Sigmoid colon (tissue), 4 donors: Measurements from ENCODE around the gene TMEM185B.

Source experiments
- POLR2AphosphoS5 ChIP-seq, 4 donors: sonication (generic); formaldehyde crosslinking; IDR thresholded peaks; one replicate each; pipeline ENCODE4 v1.6.1; 2017; ENCODE audit warnings: antibody characterized with exemption in 4 of 4
- TF ChIP-seq, protein P1 (sequence below), 4 experiments: fragments of 450-650 bp in 3 of 4; fragments of 200-600 bp in 1 of 4; IDR thresholded peaks; one replicate each; pipeline ENCODE4 v1.5.1; 2016 to 2019; ENCODE audit warnings: antibody characterized with exemption in 4 of 4, mild to moderate bottlenecking in 3 of 4, moderate library complexity in 2 of 4

DNA sequence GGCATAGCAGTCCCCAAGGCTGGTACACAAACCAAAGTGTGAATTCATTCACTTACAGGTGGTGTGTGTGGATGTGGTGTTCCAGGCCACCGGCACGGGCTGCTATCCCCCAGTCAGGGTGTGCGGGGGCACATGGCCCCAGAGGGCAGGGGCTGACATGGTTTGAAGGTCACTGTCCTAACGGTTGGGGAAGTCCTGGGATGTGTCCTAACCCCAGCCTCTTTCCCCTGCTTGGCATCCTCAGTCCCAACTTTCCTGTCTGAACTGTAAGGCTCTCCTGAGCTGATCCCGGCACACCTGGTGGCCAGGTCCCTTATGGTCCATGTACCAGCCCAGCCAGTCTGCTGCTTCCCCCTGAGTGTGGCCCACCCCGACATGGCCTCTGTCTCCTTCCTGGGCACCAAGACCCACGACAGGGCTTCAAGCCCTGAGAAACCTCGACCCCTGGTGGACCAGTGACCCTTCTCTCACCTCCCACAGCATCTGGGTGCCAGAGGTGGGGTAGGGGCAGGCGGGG is 2.4 kb upstream of the TMEM185B start:
- TF ChIP-seq, protein P1, sequence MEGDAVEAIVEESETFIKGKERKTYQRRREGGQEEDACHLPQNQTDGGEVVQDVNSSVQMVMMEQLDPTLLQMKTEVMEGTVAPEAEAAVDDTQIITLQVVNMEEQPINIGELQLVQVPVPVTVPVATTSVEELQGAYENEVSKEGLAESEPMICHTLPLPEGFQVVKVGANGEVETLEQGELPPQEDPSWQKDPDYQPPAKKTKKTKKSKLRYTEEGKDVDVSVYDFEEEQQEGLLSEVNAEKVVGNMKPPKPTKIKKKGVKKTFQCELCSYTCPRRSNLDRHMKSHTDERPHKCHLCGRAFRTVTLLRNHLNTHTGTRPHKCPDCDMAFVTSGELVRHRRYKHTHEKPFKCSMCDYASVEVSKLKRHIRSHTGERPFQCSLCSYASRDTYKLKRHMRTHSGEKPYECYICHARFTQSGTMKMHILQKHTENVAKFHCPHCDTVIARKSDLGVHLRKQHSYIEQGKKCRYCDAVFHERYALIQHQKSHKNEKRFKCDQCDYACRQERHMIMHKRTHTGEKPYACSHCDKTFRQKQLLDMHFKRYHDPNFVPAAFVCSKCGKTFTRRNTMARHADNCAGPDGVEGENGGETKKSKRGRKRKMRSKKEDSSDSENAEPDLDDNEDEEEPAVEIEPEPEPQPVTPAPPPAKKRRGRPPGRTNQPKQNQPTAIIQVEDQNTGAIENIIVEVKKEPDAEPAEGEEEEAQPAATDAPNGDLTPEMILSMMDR (IDR thresholded peaks at IDR 0.05), result no peak
- no peak for TF ChIP-seq POLR2AphosphoS5 (IDR thresholded peaks at IDR 0.05)
